WI38 (cell line): ENCODE data around the gene BAD.

Experiments used
- H3K4me3 ChIP-seq: 2 replicates; pipeline ENCODE4 v1.5.1; 2011; ENCODE audit warnings: low read depth, mild to moderate bottlenecking, control low read depth, low read length
- TF ChIP-seq, protein P1 (sequence below): IDR thresholded peaks from 2 replicates; pipeline ENCODE4 v1.5.1; 2012; ENCODE audit warnings: low read depth, mild to moderate bottlenecking, control low read depth, low read length

The BAD gene

DNA sequence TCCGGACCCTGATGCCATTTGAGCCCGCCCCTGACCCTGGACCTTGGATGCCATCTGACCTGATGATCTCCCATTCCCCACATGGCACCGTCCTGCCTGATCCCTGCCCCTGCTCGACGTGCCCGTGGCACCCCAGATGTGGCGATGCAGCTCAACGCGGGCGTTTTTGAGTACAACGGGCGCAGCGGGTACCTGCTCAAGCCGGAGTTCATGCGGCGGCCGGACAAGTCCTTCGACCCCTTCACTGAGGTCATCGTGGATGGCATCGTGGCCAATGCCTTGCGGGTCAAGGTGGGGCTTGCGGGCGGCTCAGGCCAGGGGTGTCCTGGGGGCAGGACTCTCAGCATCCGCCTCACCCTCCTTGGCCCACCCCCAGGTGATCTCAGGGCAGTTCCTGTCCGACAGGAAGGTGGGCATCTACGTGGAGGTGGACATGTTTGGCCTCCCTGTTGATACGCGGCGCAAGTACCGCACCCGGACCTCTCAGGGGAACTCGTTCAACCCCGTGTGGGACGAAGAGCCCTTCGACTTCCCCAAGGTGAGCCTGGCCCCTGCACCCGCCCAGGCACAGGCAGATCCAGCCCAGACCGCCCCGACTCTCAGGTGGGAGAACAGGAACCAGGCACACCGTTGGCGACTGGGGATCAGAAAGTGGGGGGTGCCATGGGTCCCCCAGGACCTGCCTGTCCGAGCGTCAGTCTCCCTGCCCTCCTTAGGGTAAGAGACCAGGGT is 22.0 kb downstream of the BAD start:
- TF ChIP-seq, protein P1, sequence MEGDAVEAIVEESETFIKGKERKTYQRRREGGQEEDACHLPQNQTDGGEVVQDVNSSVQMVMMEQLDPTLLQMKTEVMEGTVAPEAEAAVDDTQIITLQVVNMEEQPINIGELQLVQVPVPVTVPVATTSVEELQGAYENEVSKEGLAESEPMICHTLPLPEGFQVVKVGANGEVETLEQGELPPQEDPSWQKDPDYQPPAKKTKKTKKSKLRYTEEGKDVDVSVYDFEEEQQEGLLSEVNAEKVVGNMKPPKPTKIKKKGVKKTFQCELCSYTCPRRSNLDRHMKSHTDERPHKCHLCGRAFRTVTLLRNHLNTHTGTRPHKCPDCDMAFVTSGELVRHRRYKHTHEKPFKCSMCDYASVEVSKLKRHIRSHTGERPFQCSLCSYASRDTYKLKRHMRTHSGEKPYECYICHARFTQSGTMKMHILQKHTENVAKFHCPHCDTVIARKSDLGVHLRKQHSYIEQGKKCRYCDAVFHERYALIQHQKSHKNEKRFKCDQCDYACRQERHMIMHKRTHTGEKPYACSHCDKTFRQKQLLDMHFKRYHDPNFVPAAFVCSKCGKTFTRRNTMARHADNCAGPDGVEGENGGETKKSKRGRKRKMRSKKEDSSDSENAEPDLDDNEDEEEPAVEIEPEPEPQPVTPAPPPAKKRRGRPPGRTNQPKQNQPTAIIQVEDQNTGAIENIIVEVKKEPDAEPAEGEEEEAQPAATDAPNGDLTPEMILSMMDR, result no peak
- H3K4me3 ChIP-seq, result no peak overlapping the region

DNA sequence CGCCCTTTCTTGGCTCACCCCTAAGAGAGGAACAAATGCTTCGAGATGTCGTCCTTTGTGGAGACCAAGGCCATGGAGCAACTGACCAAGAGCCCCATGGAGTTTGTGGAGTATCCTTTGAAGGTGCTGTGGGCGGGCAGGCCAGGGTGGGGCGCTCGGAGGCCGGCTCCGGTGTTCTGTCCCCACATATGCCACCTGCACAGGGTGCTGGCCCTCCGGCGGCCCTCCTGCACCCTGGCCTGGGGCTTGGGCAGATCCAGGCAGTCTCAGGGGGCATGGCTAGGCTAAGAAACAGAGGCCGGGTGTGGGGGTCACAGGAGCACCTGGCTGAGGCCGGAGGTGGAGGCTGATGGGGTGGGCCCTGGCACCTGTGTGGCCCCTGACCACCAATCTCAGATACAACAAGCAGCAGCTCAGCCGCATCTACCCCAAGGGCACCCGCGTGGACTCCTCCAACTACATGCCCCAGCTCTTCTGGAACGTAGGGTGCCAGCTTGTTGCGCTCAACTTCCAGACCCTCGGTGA is 22.8 kb downstream of the BAD start:
- H3K4me3 ChIP-seq, result no peak overlapping the region
- TF ChIP-seq, protein P1, result no peak

DNA sequence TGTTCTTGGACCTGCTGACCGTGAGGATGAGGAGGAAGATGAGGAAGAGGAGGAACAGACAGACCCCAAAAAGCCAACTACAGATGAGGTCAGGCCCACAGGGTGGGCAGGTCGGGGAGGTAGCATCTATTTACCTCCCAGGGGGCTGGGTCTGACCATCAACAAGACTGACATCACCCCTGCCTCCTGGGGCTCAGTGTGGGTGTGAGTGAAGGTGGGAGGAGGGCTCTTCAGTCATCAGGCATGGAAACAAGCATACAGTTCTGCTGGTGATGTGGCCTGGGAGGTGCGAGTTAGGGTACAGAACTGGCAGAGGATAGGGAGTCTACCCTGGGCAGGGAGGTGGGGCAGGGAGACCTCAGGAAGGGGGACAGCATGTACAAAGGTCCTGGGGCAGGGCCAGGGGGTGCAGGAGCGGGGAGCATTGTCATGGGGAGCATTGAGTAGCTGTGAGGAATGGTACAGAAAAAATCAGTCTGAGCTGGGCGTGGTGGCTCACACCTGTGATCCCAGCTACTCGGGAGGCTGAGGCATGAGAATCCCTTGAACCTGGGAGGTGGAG is 24.2 kb downstream of the BAD start:
- H3K4me3 ChIP-seq, result no peak overlapping the region
- TF ChIP-seq, protein P1, result no peak

DNA sequence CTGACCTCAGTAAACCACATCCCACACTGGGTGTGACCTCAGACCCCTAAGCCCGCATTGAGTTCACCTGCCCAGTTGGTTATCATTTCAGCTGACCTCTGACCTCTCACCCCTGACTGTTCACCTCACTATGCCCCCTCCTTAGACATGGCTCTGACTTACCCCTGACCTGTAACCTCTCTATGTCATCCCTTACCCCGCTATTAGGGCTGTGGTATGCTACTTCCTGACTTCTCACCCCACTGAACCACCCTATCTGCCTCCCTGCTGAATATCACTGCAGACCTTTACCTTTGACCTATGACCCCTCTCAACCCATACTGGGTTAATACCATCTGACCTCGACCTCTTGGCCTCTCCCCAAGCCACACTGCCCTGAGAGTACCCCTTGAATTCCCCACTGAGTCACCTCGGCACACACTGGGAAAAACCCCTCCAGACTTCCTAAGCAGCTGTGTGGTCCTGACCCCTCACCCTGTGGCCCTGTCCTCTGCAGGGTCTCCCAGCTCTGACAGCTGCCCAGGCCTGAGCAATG is 24.9 kb downstream of the BAD start:
- no peak overlapping the region for H3K4me3 ChIP-seq
- TF ChIP-seq, protein P1, result no peak

DNA sequence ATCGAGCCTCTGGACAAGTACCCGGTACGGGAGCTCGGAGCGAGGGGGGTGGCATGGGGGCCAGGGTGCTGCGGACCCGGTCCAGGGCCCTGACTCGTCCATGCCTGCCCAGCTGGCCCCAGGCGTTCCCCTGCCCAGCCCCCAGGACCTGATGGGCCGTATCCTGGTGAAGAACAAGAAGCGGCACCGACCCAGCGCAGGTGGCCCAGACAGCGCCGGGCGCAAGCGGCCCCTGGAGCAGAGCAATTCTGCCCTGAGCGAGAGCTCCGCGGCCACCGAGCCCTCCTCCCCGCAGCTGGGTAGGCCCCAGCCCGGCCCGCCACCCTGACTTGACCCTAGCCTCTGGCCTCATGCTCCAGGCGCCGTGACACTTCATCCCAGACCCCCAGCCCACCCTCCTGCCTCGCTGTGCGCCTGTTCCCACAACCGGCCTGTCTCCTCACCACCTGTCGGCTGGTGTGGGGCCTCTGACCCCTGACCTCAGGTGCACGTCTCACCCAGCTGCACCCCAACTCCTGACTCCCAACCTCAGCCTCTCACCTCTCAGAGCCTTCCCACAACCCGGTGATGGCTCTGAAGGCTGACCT is 25.4 kb downstream of the BAD start:
- TF ChIP-seq, protein P1, result no peak
- no peak overlapping the region for H3K4me3 ChIP-seq

DNA sequence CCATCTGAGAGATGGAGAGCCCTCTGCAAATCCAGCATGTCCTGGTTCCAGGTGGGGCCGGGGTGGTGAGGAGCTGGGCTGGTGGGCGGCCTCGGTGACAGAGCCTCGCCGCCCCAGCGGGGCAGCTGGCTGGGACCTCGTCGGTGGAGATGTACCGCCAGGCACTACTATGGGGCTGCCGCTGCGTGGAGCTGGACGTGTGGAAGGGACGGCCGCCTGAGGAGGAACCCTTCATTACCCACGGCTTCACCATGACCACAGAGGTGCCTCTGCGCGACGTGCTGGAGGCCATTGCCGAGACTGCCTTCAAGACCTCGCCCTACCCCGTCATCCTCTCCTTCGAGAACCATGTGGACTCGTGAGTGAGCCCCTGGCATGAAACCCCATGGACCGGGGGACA is 26.1 kb downstream of the BAD start:
- TF ChIP-seq, protein P1, result no peak
- H3K4me3 ChIP-seq, result no peak overlapping the region

DNA sequence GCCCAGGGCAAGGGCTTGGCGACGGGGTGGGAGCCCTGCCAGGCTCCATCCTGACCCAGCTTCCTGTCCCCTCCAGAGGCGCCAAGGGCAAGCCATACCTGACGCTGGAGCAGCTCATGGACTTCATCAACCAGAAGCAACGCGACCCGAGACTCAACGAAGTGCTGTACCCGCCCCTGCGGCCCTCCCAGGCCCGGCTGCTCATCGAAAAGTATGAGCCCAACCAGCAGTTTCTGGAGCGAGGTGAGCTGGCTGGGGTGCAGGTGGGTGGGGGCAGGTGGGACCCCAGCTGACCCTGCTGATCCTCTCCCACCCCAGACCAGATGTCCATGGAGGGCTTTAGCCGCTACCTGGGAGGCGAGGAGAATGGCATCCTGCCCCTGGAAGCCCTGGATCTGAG is 28.2 kb downstream of the BAD start:
- TF ChIP-seq, protein P1, result no peak
- no peak overlapping the region for H3K4me3 ChIP-seq
